Body of pancreas (tissue), 4 donors: ENCODE results near the gene PIGBOS1.

Source experiments
- CTCF ChIP-seq, 7 experiments: fragments of 450-650 bp in 4 of 7; fragments of 200-600 bp in 3 of 7; sonication (generic) in 3 of 7; IDR thresholded peaks; one replicate each; pipeline ENCODE4 v1.5.1; 2016 to 2019; ENCODE audit warnings: antibody characterized with exemption in 7 of 7
- POLR2A ChIP-seq, 3 donors: fragments of 450-650 bp; IDR thresholded peaks; one replicate each; pipeline ENCODE4 v1.6.1; 2016; ENCODE audit warnings: antibody characterized with exemption in 3 of 3, mild to moderate bottlenecking in 2 of 3

GRCh38 chr15:55337160-55337559 lies 18.2 kb upstream of the PIGBOS1 start:
- no peak for TF ChIP-seq POLR2A (IDR thresholded peaks at IDR 0.05)
- no peak for TF ChIP-seq CTCF (IDR thresholded peaks at IDR 0.05)
